K562 treated with DMSO at 1 percent for 48 hours (cell line): ENCODE results near the gene ANKLE1. TPM values are rescaled to one million over a fixed set of nuclear protein-coding genes. Genes with fewer than 3 reads are reported as not detected.

Experiments used
- total RNA-seq: library from RNA; unstranded; fragments of 300-600 nt; gene quantifications from 2 replicates; pipeline ENCODE4 v1.2.3, GENCODE V29; 2022; ENCODE audit warnings: low replicate concordance; ENCODE audit errors: extremely low read depth

The ANKLE1 gene, protein sequence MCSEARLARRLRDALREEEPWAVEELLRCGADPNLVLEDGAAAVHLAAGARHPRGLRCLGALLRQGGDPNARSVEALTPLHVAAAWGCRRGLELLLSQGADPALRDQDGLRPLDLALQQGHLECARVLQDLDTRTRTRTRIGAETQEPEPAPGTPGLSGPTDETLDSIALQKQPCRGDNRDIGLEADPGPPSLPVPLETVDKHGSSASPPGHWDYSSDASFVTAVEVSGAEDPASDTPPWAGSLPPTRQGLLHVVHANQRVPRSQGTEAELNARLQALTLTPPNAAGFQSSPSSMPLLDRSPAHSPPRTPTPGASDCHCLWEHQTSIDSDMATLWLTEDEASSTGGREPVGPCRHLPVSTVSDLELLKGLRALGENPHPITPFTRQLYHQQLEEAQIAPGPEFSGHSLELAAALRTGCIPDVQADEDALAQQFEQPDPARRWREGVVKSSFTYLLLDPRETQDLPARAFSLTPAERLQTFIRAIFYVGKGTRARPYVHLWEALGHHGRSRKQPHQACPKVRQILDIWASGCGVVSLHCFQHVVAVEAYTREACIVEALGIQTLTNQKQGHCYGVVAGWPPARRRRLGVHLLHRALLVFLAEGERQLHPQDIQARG
- total RNA-seq, result not detected in 2 replicates

DNA sequence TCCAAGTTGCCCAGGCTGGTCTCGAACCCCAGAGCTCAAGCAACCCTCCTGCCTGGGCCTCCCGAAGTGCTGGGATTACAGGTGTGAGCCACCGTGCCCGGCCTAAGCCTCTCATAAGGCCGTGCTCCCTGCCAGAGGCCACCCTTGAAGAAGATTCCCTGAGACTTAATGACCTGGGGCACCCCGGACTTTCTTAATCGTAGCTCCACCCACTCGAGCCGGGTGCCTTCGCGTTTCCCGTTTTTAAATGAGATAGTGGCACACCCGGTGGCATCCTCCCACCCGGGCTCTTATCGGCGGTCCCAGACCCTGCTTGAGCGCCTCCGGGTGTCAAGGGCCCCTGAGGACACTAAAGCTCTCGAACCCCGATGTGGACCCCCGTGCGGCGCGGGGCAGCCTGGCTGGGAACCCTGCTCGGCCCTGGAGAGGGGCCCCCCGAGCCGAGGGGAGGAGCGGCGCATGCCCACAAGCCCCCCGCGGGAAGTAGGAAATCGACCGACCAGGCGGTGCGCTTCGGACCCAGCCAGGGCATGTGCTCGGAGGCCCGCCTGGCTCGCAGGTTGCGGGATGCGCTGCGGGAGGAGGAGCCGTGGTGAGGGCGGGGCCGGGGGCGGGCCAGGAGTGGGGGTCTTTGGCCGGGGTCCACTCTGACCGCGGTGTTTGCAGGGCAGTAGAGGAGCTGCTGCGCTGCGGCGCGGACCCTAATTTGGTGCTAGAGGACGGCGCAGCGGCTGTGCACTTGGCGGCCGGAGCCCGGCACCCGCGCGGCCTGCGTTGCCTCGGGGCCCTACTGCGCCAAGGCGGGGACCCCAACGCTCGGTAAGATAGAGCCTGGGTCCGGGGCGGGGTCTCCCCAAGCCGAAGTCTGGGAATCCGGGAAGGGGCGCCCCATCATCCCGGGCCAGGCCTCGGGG, at the start of gene ANKLE1:
ANKLE1 (plus strand) TSS at position 511 of the 914 bp plus-strand sequence; CDS start at position 531, 20 bp downstream.

DNA sequence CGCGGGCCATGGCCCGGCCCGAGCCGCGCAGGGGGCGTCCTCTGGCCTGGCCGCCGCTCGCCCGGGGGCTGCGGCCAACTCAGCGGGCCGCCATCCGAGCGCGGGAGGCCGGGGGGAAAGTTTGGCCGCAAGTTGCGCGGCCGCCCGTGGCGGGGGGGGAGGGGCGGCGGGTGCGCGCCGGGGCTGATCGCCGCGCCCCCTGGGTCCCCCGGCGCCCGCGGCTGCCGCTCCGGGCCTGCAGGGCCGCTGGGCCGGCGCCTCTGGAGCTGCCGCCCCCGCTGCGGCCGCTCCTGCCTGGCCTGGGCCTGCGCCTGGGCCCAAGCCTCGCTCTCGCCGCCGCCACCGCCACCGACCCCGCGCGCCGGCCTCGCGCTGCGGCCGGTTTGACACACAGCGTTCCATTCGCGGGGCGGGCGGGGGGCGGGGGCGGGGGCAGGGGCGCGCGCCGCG, 36.1 kb upstream of the ANKLE1 start, which contains the start of gene NR2F6:
NR2F6 (minus strand) TSS at position 385 of the 450 bp plus-strand sequence. CDS start 699 bp downstream, outside the sequence.

DNA sequence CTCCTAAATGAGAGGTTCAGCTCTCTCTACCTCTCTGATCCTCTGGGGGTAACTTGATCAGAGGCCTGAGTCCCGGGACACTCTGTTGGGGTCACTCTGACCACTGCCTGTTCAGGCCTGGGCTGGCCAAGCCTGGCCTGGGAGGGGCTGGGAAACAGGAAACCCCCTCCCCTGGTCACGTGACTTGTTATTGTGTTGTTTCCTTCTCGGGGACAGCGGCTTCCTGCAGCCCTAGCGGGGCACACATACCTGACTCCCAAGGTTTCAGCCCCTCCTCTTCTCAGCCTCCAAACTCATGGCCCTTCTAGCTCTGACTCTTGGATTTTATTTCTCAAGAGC, 17.1 kb upstream of the ANKLE1 start, which contains the start of gene USHBP1:
USHBP1 (minus strand) TSS at position 105 of the 339 bp plus-strand sequence. CDS start 446 bp downstream, outside the sequence.

DNA sequence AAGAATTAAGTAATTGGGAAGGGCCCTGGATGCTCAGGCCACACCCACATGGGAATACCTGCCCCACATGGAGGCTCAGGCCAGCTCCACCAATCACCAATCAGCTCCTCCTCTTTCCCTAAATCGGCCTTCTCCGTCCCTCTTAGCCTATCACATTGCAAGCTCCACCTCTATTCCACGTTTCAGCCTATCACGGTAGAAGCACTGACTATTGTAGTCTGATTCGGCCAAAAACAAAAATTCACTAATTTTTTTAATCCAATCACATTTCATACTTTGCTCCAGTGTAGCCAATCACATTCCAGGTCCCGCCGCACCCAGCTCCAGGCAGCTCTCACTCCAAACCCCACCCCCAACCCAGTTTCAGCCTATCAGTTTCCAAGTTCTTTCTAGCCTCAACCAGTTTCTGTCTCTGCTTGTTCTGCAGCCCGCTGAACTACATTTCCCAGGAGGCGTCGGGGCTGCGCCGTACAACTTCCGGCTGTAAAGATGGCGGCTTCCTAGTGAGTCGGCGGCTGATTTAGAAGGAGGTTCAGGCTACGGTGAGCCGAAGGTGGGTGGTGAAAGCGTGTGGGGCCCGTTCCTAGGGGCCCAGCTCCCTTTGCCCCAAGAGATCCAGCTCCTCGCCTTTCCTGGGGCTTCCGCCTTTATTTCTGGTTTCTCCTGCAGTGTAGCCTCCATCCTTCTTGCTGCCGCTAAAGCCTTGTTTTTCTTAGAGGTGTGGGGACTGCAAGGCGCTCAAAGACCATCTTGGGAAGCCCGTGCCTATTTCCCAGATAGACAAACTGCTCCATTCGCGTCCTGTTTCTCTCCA, 14.5 kb upstream of the ANKLE1 start, which contains the start of gene BABAM1:
BABAM1 (plus strand) TSS at position 469 of the 814 bp plus-strand sequence. CDS start 1,364 bp downstream, outside the sequence.

DNA sequence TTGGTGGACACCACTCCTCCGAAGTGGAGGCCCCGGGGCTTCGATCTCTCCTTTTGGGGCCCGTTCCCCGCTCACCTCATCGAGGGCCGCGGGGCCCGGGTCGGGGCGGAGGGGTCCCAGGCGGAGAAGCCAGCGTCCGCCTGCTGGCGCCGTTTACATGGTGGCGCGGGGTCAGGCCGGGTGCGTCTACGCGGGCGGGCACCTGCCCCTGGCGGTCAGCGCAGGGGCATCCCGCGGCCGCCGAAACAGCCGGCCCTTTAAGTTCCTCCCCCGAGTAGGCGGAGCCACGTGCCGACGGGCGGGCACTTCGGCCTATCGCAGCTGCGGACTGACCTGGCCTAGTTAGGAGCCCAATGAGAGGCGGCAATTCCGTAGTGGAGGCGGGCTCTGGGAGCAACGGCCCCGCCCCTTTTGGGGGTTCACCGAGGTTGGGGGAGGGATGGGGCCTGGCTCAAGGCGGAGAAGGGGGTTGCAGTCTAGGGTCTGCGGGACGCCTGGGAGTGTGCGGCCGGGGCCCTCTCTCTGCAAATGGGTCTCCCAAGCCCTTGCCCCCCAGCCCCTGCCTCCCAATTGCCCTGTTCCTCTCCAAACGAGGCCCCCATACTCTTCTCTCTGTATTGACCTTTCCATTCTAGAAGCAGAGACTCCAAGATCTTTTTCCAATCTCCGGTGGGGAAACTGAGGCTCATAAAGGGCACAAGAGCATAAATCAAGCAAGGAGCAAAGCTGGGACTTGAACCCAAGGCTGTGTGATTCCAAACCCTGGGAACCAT, 21.7 kb downstream of the ANKLE1 start, which contains the start of gene ABHD8:
ABHD8 (minus strand) TSS at position 259 of the 773 bp plus-strand sequence. CDS start 1,809 bp downstream, outside the sequence.

DNA sequence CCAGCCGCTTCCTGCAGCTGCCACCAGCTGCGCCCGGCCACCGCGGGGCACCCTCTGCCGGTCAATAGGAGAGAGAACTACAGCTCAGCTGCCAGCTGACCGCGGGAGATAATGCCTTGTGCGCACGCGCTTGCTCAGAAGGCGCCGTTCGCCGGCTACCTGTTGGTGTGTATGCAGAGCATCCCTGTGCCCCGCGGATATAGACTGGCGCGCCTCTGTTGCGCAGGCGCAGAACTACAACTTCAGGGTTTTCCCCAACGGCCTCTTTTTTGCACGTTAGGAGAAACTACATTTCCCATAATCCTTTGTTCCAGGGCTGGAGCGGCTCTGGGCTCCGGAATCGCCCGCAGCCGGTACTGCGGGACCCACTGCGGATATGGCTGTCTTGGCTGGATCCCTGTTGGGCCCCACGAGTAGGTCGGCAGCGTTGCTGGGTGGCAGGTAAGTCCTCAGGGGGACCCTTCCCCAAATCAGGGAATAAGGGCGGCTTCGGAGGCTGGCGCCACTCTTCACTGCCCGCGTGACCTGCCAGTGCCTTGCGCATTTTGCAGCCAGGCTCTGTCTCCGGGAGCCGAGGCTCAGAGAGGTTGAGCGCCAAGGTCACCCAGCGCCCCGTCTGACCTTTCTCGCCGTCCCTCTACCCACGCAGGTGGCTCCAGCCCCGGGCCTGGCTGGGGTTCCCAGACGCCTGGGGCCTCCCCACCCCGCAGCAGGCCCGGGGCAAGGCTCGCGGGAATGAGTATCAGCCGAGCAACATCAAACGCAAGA, 24.0 kb downstream of the ANKLE1 start, which contains the start of gene MRPL34:
MRPL34 (plus strand) TSS at position 356 of the 768 bp plus-strand sequence; CDS start at position 377, 21 bp downstream.

DNA sequence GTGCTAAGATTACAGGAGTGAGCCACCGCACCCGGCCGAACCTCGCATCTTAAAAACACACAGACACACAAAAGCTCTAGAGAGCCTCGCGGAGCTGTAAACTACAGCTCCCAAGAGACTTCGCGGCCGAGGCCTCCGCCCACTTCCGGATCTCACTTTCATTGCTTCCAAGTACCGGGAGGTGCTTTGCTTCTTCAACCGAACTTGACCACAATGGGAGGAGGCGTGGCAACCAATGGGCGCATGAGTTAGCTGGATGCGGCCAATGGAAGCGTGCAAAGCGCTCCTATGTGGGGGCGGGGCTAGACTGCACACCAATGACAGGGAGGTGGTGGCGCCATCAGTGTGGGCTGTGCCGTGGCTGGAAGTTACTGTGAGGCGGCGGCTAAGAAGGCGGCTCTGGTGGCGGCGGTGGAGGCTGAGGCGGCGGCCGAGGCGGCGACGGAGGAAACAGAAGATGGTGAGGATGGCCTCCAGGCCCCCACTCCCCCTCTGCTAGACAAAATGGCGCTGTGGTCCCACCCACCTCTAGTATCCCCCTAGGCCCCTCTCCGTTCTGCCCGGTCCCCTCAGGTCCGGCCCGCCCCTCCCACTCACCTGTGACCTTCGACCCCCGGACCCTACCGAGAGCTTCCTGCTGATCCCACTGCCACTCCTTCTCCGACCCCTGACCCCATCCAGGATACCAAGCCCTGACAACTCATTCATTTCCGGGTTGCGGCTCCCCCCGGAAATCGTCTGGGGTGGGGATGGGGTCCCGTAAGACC, 27.7 kb downstream of the ANKLE1 start, which contains the start of gene DDA1:
DDA1 (plus strand) TSS at position 366 of the 767 bp plus-strand sequence; CDS start at position 458, 92 bp downstream.

DNA sequence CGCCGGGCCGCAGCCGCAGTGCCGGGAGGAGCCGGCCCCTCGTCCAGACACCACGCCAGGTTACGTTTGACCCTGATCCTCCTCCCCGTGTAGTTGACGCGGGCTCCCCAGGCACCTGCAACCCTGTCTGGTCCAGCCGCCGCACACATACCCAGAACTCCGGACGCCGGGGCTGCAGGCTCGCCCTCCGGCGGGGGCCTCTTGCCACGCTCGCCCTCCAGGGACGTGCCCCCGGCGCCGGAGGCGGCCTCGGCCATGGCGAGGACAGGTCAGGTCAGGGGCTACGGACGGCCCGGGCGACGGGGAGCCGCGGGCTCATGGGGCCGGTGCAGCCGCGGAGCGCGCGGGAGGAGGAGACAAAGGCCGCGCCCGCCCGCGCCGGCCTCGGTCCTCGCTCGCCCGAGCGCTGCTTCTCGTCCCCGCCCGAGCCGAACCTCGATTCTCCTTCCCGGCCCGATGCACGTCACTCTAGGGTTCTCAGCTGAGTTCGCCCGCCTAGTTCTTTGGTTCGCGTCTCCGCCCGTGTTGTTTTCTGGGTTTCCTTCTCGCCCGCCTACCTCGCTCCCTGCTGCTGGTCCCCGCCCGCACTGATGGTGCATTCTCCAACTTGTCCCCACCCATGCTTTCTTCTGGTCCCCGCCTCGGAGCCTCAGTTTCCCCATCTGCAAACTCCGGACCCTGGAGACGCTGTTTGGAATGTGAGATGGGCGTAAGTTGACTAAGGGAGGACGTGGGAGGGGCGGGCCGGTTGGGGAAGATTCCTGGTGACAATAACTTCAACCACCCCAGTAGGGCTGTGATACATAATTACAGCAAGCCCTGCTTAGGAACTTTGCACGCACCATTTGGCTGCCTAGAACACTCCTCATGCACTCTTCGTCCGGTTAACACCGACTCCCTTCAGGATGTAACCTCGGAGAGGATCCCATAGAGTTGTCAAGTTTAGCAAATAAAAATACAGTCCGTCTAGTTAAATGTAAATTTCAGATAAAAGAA, 53.0 kb downstream of the ANKLE1 start, which contains the start of gene ANO8:
ANO8 (minus strand) TSS at position 442 of the 996 bp plus-strand sequence; CDS start at position 257, 185 bp downstream.

Other genes starting within 250 kb of the ANKLE1 start
- gene HAUS8, start 206.4 kb upstream of the ANKLE1 start, total RNA-seq, result not detected in 2 replicates
- gene MYO9B, start 206.1 kb upstream of the ANKLE1 start, total RNA-seq, result 416 TPM in 1 of 2 replicates, not detected in the other
- gene USE1, start 66.5 kb upstream of the ANKLE1 start, total RNA-seq, result not detected in 2 replicates
- not detected in 2 replicates for gene OCEL1, start 55.7 kb upstream of the ANKLE1 start, total RNA-seq
- gene NR2F6, start 36.0 kb upstream of the ANKLE1 start, total RNA-seq, result 322 TPM in 1 of 2 replicates, not detected in the other
- gene USHBP1, start 17.2 kb upstream of the ANKLE1 start, total RNA-seq, result not detected in 2 replicates
- not detected in 2 replicates for gene BABAM1, start 14.5 kb upstream of the ANKLE1 start, total RNA-seq
- gene ABHD8, start 21.5 kb downstream of the ANKLE1 start, total RNA-seq, result not detected in 2 replicates
- gene MRPL34, start 24.0 kb downstream of the ANKLE1 start, total RNA-seq, result not detected in 2 replicates
- 453 TPM in 1 of 2 replicates, not detected in the other for gene DDA1, start 27.7 kb downstream of the ANKLE1 start, total RNA-seq
- gene ANO8, start 53.0 kb downstream of the ANKLE1 start, total RNA-seq, result not detected in 2 replicates
- gene GTPBP3, start 55.7 kb downstream of the ANKLE1 start, total RNA-seq, result not detected in 2 replicates
- gene PLVAP, start 95.4 kb downstream of the ANKLE1 start, total RNA-seq, result not detected in 2 replicates
- not detected in 2 replicates for gene CCDC194, start 112.3 kb downstream of the ANKLE1 start, total RNA-seq
- 2,778 TPM in 1 of 2 replicates, not detected in the other for gene BST2, start 123.7 kb downstream of the ANKLE1 start, total RNA-seq
- not detected in 2 replicates for gene MVB12A, start 138.1 kb downstream of the ANKLE1 start, total RNA-seq
- gene TMEM221, start 166.8 kb downstream of the ANKLE1 start, total RNA-seq, result not detected in 2 replicates
- gene NXNL1, start 179.0 kb downstream of the ANKLE1 start, total RNA-seq, result not detected in 2 replicates
- not detected in 2 replicates for gene SLC27A1, start 188.6 kb downstream of the ANKLE1 start, total RNA-seq
- not detected in 2 replicates for gene PGLS, start 229.7 kb downstream of the ANKLE1 start, total RNA-seq